IPS-NIHi11 (cell line): Measurements from ENCODE around the gene BPIFB3.
A peak's percentile ranks its signal among the peaks of the same experiment; 100 is the strongest.

ENCODE experiments used
- DNase-seq: peaks from one replicate; pipeline ENCODE4 v3.0.0; 2012; ENCODE audit warnings: mixed read lengths, low spot score

Gene BPIFB3

GRCh38 chr20:33063271-33063670 is 9.6 kb downstream of the BPIFB3 start:
- no peak for DNase-seq

DNA sequence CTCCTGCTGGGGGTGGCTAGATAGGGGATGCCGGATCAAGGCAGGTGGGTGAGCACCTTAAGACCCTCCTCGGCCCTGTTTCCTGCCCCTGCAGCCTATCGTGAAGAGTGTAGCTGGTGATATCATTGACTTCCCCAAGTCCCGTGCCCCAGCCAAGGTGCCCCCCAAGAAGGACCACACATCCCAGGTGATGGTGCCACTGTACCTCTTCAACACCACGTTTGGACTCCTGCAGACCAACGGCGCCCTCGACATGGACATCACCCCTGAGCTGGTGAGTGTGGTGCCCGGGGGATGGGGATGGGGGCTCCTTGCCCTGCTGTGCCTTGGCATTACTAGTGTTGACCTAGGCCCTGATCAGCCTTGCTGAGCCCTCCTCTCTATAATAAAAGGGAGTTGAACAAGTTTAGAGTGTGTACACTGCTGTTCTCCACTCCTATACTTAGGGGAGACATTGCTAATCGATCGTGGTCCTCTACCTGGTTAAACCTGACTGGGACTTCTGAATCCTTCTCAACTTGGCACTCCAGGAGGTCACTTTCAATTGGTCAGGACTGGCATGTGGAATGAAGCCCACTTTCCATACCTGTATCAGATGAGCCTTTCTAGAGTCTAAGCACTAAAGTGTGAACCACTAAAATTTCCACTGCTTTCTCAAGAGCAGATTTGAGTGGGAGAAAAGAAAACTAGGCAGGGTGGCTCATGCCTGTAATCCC is 11.0 kb downstream of the BPIFB3 start:
- DNase-seq = no peak

DNA sequence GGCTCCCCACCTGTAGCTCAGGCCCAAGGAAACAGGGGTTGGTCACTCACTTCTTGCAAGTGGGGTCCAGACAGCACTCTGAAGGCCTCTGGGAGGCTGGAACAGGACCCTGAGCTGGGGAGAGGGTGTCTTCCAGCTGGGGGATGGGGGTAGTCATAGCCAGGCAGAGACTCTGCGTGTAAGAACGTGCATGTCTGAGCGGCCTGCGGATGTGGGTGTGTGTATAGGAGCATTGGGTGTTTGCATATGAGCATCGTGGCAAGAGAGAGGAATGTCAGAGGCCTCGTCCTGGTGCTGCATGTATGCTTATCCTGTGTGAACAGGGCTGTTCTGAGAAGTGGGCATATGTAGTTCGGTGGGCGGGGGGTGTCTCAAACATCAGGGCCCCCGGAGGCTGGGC is 12.1 kb downstream of the BPIFB3 start:
- no peak for DNase-seq

GRCh38 chr20:33067806-33068205 is 14.1 kb downstream of the BPIFB3 start:
- DNase-seq = no peak

GRCh38 chr20:33068251-33068939 is 14.7 kb downstream of the BPIFB3 start:
- no peak for DNase-seq

- DNase-seq = no peak
These were observed 16.0 kb downstream of the BPIFB3 start for GRCh38 chr20:33069673-33070072.

- no peak for DNase-seq
These were observed 16.7 kb downstream of the BPIFB3 start for GRCh38 chr20:33070111-33071053.

DNA sequence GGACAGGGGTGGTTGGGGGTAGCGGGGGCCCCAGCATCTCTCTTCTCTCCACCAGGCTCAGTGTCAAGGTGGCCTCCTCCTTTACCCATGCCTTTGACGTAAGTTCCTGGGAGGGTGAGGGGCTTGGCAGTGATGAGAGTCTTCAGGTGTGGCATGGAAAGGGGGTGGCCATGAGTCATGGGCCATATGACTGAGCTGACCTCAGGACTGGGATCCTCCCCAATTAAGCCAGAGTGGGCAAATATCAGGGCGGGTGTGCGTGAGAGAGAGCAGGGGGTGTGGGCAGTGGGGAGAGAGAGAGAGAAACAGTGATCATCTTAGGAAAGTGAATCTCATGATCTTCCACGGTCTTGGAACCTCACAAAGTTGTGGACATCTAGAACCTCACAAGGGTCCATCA is 17.5 kb downstream of the BPIFB3 start:
- no peak for DNase-seq

DNA sequence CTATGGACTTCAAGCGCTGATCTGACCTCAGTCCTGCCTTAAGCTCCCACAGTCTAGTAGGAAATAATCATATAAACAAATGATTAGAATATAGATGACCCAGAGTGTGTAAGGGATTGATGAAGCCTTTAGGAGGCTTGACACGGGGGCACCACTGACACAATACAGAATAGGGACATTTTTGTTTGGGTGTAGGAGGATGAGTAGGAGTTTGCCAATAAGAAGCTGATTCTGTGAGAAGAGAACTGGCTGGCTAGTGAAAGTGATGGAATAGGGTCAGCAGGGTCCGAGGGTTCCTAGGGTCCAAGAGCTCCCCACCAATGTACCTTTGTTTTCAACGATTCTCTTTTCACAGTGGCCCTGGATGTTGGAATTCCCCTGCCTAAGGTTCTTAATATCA is 18.7 kb downstream of the BPIFB3 start:
- no peak for DNase-seq

GRCh38 chr20:33072813-33073212 is 19.1 kb downstream of the BPIFB3 start:
- no peak for DNase-seq

DNA sequence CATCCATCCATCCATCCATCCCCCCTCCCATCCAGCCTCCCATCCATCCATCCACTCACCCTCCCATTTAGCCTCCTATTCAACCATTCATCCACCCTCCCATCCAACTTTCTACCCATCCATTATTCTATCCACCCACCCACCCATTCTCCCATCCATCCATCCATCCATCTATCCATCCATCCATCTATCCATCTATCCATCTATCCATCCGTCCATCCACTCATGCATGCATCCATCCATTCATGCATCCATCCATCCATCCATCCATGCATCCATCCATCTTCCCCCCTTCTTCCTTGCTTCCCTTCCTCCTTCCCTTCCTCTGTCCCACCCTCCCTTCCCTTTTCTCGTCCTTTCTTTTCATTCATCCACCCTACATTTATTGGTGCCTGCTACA is 21.0 kb downstream of the BPIFB3 start:
- DNase-seq = no peak

DNA sequence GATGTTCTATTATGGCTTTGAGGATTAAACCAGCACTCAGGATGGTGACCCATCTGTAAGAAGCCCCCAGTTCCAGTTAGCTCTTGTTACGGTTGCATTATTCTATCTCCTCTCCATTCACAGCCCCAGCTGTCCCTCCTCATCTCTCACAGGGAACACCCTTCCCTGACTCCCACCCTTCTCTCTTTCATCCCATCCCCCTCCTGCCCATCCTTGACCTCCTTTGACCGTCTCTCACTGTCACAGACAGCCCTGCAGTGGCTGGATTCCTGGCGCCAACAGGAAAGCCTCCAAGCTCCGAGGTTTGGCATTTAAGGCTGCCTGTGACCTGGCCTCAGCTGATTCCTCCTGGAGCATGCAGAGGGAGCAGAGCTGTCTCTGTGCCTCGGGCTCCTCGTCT is 21.6 kb downstream of the BPIFB3 start:
- DNase-seq = no peak

- peak; percentile 53 for DNase-seq
These were observed 23.1 kb downstream of the BPIFB3 start for GRCh38 chr20:33076662-33077372.

GRCh38 chr20:33079259-33079658 is 25.6 kb downstream of the BPIFB3 start, which contains the start of gene BPIFB4:
BPIFB4 (plus strand) TSS chr20:33079643; CDS start chr20:33081527, 1,884 bp downstream.
- no peak for DNase-seq

DNA sequence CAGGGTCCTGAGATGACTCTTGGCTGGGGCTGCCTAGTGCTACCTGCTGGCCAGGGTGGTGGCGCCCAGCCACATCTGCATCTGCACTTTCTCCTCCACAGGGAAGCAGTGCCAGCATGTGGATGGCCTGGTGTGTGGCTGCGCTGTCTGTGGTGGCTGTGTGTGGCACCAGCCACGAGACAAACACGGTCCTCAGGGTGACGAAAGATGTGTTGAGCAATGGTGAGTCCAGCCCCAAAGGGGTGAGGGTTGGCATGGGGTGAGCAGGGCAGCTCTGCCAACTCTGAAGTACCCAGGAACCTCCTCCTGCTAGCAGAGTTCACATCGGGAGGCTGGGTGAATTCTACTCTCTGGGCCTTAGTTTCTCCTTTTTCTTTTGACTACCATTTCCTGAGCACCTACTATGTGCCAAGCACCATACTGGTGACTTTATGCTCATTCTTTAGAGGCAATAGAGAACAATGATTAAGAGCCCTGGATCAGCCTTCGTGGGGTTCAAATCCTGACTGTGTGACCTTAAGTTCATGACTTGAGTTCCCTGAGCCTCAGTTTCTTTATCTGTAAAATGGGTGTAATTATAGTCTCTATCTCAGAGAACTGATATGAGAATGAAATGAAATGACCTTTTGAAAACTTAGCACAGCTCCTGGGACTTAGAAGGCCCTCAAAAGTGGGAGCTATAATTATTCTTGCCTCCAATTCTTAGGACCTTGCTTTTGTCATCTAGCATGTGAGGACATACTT is 27.9 kb downstream of the BPIFB3 start:
- no peak for DNase-seq

GRCh38 chr20:33082546-33082945 is 28.8 kb downstream of the BPIFB3 start:
- no peak for DNase-seq

GRCh38 chr20:33083544-33084340 is 30.0 kb downstream of the BPIFB3 start:
- DNase-seq = no peak

GRCh38 chr20:33084722-33085121 is 31.0 kb downstream of the BPIFB3 start:
- no peak for DNase-seq

DNA sequence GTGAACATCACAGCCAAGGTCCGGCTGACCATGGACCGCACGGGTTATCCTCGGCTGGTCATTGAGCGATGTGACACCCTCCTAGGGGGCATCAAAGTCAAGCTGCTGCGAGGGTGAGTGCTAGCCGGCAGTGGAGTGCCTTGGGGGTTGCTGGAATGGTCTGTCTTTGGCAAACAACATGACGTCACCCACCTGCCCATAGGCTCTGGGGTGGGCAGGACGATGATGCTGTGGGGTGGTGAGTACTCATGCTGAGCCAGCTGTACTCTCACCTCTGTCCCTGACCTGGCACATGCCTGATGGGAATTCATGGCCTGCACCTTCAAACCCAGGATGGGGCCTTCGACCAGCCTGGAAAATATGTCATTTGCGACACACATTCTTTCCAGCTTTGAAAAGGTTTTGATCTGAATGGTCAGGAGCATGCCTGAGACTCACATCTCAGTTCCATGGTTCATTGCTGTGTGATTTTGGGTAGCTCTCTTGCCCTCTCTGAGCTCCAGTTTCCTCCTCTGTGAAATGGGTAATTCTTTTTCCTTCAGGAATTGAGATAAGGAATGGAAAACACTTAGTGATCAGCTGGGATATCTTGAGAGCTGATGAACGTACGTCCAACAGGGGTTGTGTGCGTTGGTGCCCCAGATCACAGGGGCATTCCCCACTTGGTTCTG is 32.5 kb downstream of the BPIFB3 start:
- no peak for DNase-seq

DNA sequence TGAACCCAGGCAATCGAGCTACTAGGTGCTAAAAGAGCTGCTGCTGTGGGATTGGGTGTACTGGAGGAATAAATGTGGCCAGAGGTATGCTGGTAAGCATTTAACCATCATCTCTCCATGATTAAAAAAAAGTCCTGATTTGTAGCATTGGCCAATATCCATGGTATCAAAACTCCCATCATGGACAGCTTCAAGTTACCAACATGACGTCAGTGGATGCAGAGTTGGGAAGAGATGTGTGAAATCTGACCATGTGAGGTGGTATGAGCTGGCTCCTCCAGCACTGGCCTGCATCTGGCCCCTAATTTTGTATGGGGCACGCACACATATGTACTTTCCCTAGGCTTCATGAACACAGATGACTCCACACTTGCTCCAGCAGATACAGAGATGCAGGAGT is 37.4 kb downstream of the BPIFB3 start:
- no peak for DNase-seq
